HCT116 (cell line): ENCODE measurements around the gene MYO7B. TPM values are rescaled to one million over a fixed set of nuclear protein-coding genes. Genes with fewer than 3 reads are reported as not detected.

Experiments used
- ATAC-seq: fragments of 200-7000 bp; cut with Tn5 transposase; 2 replicates; pipeline ENCODE4 v1.9.1; 2020; ENCODE audit warnings: mild to moderate bottlenecking, moderate library complexity
- BruUV-seq: library from RNA; stranded (reverse); fragments of 400-500 nt; replicated peaks from 2 replicates; lab custom pipeline; 2021; lab: Mats Ljungman, UMichigan
- CTCF ChIA-PET: fragments of 300-600 bp; sonication (Branson Sonifier 250); formaldehyde crosslinking; loops from one replicate; lab custom pipeline; 2021; ENCODE audit warnings: antibody characterized with exemption; lab: Charles Lee
- POLR2A ChIA-PET: fragments of 300-600, 350-600 bp; sonication (Branson Sonifier 250); formaldehyde crosslinking; loops from one replicate; lab custom pipeline; 2021; ENCODE audit warnings: antibody characterized with exemption; lab: Charles Lee
- RAD21 ChIA-PET, 2 experiments: fragments of 300-600 bp; sonication (Branson Sonifier 250); formaldehyde crosslinking; loops; one replicate each; lab custom pipeline; 2023; ENCODE audit warnings: low total read pairs in 2 of 2; ENCODE audit not compliant: uncharacterized antibody in 2 of 2, unreplicated experiment in 2 of 2, low non-redundant PET in 1 of 2; lab: Charles Lee
- DNase-seq: peaks from one replicate; pipeline ENCODE4 v3.0.0-alpha.2; 2010; ENCODE audit warnings: low read depth, low spot score
- H2AFZ ChIP-seq: fragments of 200-600 bp; shearing (Covaris generic), sonication (generic); 2 replicates; pipeline ENCODE4 v1.6.1; 2017; ENCODE audit warnings: low read depth, mixed run types, mixed read lengths, antibody characterized with exemption, low read length; ENCODE audit not compliant: poor library complexity, severe bottlenecking
- H3K27ac ChIP-seq: 2 replicates; pipeline ENCODE4 v1.5.1; 2012; ENCODE audit warnings: low read depth, low read length
- H3K27me3 ChIP-seq: fragments of 200-600 bp; sonication (generic); 2 replicates; pipeline ENCODE4 v1.6.1; 2016; ENCODE audit warnings: mixed run types, low read length, mixed read lengths; ENCODE audit not compliant: insufficient read depth
- H3K36me3 ChIP-seq, 2 experiments: fragments of 200-500 bp in 1 of 2; fragments of 200-600 bp in 1 of 2; sonication (Bioruptor generic) in 1 of 2; sonication (generic) in 1 of 2; 2 replicates each; pipeline versions ENCODE4 v1.5.1 to v1.6.1; 2014 to 2016; ENCODE audit warnings: low read length in 2 of 2, inconsistent platforms in 1 of 2, mixed read lengths in 1 of 2, mixed run types in 1 of 2; ENCODE audit not compliant: insufficient read depth in 2 of 2, control insufficient read depth in 1 of 2
- H3K4me1 ChIP-seq, 2 experiments: fragments of 200-600 bp in 1 of 2; sonication (generic) in 1 of 2; 2 replicates each; pipeline versions ENCODE4 v1.5.1 to v1.6.1; 2012 to 2017; ENCODE audit warnings: low read length in 2 of 2, inconsistent platforms in 1 of 2, mild to moderate bottlenecking in 1 of 2, mixed read lengths in 1 of 2, mixed run types in 1 of 2, moderate library complexity in 1 of 2; ENCODE audit not compliant: insufficient read depth in 2 of 2, control insufficient read depth in 1 of 2
- H3K4me2 ChIP-seq: fragments of 200-600 bp; sonication (generic); 2 replicates; pipeline ENCODE4 v1.6.1; 2017; ENCODE audit warnings: mixed run types, low read length, mixed read lengths
- H3K4me3 ChIP-seq, 2 experiments: fragments of 200-600 bp in 1 of 2; sonication (generic) in 1 of 2; replicated peaks in 1 of 2; 2 replicates each; pipeline ENCODE4 v1.5.1; 2011 to 2016; ENCODE audit warnings: low read length in 2 of 2, control low read depth in 1 of 2, low read depth in 1 of 2, mild to moderate bottlenecking in 1 of 2, mixed read lengths in 1 of 2, mixed run types in 1 of 2
- H3K79me2 ChIP-seq: fragments of 200-600 bp; sonication (generic); 2 replicates; pipeline ENCODE4 v1.6.1; 2017; ENCODE audit warnings: mild to moderate bottlenecking, mixed run types, low read length, moderate library complexity, mixed read lengths; ENCODE audit not compliant: insufficient read depth
- H3K9ac ChIP-seq: fragments of 200-600 bp; sonication (generic); 2 replicates; pipeline ENCODE4 v1.6.1; 2016; ENCODE audit warnings: low read length, mixed read lengths
- H3K9me2 ChIP-seq: fragments of 200-600 bp; sonication (generic), shearing (Covaris generic); 2 replicates; pipeline ENCODE4 v1.6.1; 2017; ENCODE audit warnings: mixed run types, mild to moderate bottlenecking, moderate library complexity; ENCODE audit not compliant: insufficient read depth
- H3K9me3 ChIP-seq, 2 experiments: fragments of 200-500 bp in 1 of 2; fragments of 200-600 bp in 1 of 2; sonication (Bioruptor generic) in 1 of 2; sonication (generic) in 1 of 2; 2 replicates each; pipeline ENCODE4 v1.6.1; 2014 to 2017; ENCODE audit warnings: low read length in 2 of 2, mixed read lengths in 2 of 2, inconsistent platforms in 1 of 2, low read depth in 1 of 2, mild to moderate bottlenecking in 1 of 2, mixed run types in 1 of 2, moderate library complexity in 1 of 2; ENCODE audit not compliant: control insufficient read depth in 1 of 2, insufficient read depth in 1 of 2
- H4K20me1 ChIP-seq: fragments of 200-600 bp; sonication (generic), shearing (Covaris generic); 2 replicates; pipeline ENCODE4 v1.6.1; 2017; ENCODE audit warnings: mixed run types, mild to moderate bottlenecking, moderate library complexity; ENCODE audit not compliant: insufficient read depth
- ELF1 ChIP-seq: IDR thresholded peaks from 2 replicates; pipeline ENCODE4 v1.6.1; 2012; ENCODE audit warnings: low read depth, borderline replicate concordance
- JUND ChIP-seq: IDR thresholded peaks from 2 replicates; pipeline ENCODE4 v1.6.1; 2012
- REST ChIP-seq: IDR thresholded peaks from 2 replicates; pipeline ENCODE4 v1.6.1; 2012; ENCODE audit warnings: low read depth
- SIN3A ChIP-seq: IDR thresholded peaks from 2 replicates; pipeline ENCODE4 v1.6.1; 2012; ENCODE audit warnings: low read depth
- SRF ChIP-seq: IDR thresholded peaks from 2 replicates; pipeline ENCODE4 v1.6.1; 2012; ENCODE audit warnings: low read depth
- TCF7L2 ChIP-seq: IDR thresholded peaks from 2 replicates; pipeline ENCODE4 v1.7.0; 2011; ENCODE audit warnings: borderline replicate concordance, inconsistent platforms; ENCODE audit not compliant: insufficient read depth, insufficient read length; ENCODE audit errors: extremely low read depth
- ZBTB33 ChIP-seq: IDR thresholded peaks from 2 replicates; pipeline ENCODE4 v1.6.1; 2011; ENCODE audit warnings: mild to moderate bottlenecking, low read length, moderate library complexity; ENCODE audit not compliant: insufficient replicate concordance; ENCODE audit errors: extremely low read depth
- ZNF274 ChIP-seq: fragments of 200-500 bp; sonication (Bioruptor generic); IDR thresholded peaks from 2 replicates; pipeline ENCODE4 v1.6.1; 2014; ENCODE audit warnings: mild to moderate bottlenecking, low read depth, low read length, inconsistent platforms
- intact Hi-C: fragments of 100-400 bp; cut with micrococcal nuclease; formaldehyde crosslinking; loops from 2 replicates; pipeline ENCODE4 v1.10.0; 2022
- total RNA-seq: library from RNA; stranded (reverse); gene quantifications from one replicate; pipeline ENCODE4 v1.2.1, GENCODE V29; 2021; ENCODE audit not compliant: unreplicated experiment

MYO7B gene
- total RNA-seq, 1 experiment from 2014 or later: 0.07 TPM

- TF ChIP-seq ZNF274: no peak
- TF ChIP-seq REST: no peak
- TF ChIP-seq TCF7L2: no peak
- TF ChIP-seq SIN3A: no peak
- TF ChIP-seq JUND: no peak
- no peak for TF ChIP-seq ZBTB33
- TF ChIP-seq SRF: no peak
- TF ChIP-seq ELF1: no peak
- no peaks in the 10 kb centered on the region for H3K79me2 ChIP-seq
- peaks cover 0 to 20% of the 10 kb centered on the region in 2 experiments; a peak in 2 of 4 replicates for H3K4me1 ChIP-seq
- H3K9me2 ChIP-seq: no peaks in the 10 kb centered on the region
- no peaks in the 10 kb centered on the region for H3K9me3 ChIP-seq
- ChIA-PET CTCF (no interaction called here), POLR2A (no interaction called here), RAD21 (no interaction called here)
- H3K27ac ChIP-seq: no peak overlapping the region
- H4K20me1 ChIP-seq: no peaks in the 10 kb centered on the region
- no peaks in the 10 kb centered on the region for H3K27me3 ChIP-seq
- no TSS peak for BruUV-seq
- intact Hi-C loops: no loop called here
- no peak overlapping the region for H3K9ac ChIP-seq
- H3K4me2 ChIP-seq: no peak overlapping the region
- no peak overlapping the region for H2AFZ ChIP-seq
- ATAC-seq (no peak), DNase-seq (no peak)
- no peaks in the 10 kb centered on the region for H3K36me3 ChIP-seq
- no peak overlapping the region for H3K4me3 ChIP-seq
These were observed 85.4 kb downstream of the MYO7B start for GRCh38 chr2:127620866-127621265.
